Stimulated activated CD8-positive, alpha-beta memory T cell treated with anti-CD3 and anti-CD28 coated beads, Interleukin-2, amount 100 ng/mL, for 1 hour (primary cell): ENCODE results near the gene FOXN3.

Experiments
- DNase-seq, 2 donors: peaks; one replicate each; pipeline ENCODE4 v3.0.0-alpha.2; 2020; ENCODE audit warnings: low read depth in 2 of 2

FOXN3 gene

DNA sequence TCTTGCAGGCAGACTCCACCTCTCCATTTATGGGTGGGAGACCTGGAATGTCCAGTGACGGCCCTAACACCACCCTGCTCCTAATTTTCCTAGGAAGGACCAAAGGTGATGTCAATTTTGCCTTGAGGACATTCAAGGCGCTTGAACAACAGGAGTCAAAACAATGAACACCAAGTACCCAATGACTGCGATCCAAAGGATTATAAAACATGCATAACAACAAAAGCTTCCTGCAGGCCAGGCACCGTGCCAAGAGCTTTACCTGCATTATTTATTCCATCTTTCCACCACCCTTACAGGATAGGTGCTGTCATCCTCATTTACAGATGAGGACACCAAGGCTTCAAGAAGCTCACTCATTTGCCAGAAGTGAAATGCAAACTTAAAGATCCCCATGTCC is 15.2 kb upstream of the FOXN3 start:
- no peak for DNase-seq

DNA sequence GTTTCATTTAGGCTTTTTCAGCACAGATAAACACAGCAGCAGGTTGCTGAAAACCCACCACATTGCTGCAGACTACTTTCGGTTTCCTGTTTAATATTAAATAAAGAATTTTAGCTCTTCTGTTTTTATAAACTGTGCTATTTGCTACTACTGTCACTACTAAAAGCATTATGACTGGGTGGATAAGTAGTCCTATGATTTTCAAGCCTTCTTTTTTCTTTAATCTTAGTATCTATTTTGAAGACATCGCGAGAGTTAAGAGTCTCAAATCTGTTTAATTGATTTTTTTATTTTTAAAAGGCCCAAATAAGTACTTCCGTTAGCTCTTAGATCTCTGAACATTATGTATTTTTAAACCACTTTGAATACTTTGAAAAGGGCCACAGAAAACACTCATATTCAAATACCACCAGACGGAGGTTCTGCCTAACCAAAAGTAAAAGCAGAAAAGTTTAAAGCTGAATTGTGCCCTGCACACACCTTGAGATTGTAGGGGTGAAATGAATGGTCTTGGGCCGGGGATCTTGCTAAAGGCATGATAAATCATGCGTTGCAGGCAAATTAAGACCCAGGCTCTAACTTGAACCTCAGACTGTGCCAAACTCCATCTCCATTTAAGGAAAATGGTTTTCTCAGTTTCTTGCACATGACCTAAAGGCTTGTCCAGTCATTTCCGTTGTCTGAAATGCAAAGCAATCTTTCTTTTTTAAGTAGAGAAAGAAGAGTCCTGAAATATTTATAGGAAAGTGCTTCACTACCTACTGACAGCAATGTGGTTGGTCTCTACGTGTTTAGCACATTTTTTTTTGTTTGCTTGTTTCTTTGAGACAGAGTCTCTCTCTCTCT is 13.6 kb upstream of the FOXN3 start:
- no peak for DNase-seq

DNA sequence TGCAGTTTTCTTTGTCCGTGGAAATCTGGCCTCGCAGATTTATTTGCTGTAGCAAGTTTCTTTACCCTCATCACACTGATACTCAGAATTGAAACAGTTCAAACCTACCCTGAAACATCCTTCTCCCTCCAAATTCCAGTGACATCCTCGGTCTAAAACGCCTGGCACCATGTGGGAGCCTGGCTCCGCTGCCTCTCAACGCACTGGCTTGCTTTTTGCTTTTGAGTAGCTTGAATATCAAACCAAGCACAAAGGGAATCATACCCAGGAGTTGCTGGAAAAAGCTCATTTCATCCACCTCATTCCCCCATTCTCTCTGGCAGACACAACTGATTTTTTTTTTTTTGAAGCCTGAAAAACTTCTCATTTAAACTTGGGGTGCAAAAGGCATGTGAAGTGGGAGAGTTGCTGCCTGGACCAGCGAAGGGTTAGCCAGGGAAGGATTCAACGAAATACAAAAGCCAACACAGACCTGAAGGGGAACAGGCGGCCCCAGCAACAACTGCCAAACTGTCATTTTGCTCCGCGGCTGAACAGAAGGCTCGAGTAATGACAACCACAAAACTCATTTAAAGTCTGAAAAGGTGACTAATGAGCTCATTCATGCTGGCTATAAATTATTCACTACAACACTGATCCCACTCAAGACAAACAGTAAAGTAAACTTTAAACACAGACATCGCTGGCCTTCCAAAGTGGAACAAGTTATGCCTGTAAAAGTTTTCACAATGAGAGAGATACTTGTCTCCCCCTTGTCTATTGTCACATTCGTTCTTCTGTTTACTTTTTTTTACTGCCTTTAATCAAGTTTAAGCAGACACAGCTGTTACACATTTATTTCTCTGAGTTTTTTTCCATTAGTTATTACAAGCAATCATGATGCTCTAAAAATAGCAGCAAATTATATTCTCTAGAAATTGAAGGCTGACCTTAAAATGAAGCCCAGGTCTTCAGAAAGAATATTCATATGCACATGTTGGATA is 12.5 kb upstream of the FOXN3 start:
- DNase-seq = no peak

DNA sequence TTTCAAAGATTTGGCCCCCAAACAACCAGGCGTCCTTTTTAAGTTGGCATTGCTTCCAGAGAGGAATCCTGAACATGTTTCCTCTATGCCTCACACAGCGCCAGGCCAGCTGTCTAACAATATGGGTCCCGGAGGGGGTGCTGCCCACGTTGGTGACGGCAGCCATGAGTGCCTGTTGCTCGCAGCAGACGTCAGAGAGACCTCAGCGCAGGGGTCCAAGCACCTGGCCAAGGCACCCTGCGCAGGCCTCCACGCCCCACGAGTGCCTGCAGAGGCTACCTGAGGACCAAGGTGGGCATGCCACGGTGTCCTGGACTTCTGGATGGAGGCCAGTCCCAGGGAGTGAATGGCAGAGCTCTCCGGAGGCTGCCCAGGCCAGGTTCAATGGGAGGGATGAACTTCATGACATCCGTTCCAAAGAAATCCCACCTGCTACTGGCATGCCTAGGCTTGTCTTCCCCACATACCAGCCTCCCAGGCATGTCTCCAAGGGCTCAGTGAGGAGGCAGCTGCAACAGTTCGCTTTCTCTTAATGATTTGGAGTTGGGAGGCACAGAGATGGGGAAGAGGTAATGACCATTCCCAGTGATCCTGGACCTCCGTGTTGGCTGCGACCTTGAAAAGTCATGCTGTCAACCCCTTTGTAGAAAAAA is 11.6 kb upstream of the FOXN3 start:
- no peak for DNase-seq

DNA sequence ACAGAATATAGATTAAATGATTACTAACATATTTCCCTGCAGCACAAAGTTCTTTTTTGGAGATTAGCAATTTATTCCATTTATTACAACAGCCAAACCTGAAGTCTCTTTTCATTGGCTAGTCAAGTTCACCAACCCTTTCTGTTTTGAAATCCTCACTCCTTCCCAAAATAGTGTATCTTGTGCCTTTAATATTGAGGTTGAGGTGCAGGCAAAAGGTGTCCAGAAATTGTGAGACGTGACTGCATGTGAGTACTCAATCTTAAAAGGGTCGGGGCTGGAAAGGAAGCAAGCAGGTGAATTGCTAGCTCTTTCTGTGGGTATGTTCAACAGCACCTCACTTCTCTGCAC is 11.1 kb upstream of the FOXN3 start:
- no peak for DNase-seq

DNA sequence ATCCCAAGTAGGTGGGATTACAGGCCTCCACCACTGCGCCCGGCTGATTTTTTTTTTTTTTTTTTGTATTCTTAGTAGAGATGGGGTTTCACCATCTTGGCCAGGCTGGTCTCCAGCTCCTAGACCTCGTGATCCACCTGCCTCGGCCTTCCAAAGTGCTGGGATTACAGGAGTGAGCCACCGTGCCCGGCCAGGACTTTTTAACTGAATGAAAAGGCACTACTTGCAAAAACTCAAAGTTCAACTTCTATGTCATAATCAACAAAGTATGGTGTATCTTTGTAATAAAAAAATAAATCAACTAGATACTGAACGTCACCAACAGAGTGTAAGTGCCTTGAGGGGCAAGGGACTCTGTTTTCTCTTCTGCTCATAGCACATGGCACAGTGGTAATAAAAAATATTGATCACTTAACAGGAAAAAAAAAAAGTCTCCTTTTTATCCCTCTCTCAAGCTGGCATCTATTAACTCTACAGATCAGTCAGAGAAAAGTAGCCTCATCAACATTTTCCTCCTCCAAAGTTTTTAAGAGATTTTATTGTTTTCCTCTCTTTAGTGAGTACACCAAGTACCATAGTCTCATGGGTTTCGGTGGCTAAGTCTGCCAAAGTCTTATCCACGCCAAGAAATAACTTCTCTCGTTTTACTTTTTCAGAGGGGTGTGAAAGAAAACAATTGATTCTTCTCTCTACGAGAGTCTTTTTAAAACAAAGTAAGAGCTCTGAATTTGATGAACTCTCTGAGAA is 10.6 kb upstream of the FOXN3 start:
- no peak for DNase-seq

DNA sequence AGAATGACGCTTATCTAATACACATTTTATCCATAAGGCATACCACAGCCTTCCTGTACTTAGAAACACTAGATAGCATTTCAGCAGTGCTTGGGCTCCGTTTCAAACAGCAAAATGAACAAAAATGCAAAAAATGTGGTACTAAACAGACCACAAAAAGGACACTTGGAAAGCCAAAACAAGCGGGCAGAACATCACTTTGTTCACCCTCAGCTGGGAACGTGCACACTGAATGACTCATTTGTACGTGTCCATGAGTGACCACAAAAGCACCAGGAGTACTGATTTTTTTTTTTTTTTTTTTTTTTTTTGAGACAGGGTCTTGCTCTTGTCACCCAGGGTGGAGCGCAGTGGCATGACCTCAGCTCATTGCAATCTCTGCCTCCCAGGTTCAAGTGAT is 8.9 kb upstream of the FOXN3 start:
- no peak for DNase-seq

DNA sequence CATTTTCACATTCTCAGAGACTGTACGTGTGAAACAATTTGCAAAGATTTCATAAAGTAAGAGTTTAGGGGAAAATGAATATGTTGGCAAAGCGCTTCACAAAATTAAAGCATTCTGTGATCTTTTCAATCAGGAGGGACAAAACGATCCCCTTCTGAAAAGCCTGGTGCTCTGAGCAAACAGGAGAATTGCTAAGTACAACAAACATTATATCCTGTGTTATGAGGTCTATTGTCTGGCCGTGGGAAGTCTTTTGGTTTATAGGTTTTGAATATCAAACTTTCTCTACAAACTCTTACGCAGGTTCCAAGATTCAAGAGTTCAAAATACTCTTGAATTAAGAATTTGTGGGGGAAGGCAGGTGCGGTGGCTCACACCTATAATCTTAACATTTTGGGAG is 7.2 kb upstream of the FOXN3 start:
- DNase-seq = no peak

DNA sequence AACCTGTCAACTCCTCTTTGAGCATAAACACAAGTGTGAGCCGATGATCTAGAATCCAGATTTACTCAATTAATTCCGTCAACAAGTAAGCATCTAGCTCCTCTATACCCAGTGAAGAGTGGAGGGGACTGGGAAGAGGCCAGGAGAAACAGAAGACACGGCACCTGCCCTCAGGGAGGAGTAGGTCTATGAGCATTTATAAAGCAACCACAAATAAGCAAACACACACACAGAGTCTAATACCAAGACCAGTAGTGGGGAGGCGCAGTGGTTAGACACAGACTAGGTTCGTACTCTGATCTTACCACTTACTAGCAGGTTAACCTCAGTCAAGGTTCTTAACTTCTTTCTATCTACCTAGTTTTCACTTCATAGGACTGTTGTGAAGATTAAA is 5.9 kb upstream of the FOXN3 start:
- no peak for DNase-seq

- no peak for DNase-seq
Observed at GRCh38 chr14:89422181-89422951, 5.3 kb upstream of the FOXN3 start.

DNA sequence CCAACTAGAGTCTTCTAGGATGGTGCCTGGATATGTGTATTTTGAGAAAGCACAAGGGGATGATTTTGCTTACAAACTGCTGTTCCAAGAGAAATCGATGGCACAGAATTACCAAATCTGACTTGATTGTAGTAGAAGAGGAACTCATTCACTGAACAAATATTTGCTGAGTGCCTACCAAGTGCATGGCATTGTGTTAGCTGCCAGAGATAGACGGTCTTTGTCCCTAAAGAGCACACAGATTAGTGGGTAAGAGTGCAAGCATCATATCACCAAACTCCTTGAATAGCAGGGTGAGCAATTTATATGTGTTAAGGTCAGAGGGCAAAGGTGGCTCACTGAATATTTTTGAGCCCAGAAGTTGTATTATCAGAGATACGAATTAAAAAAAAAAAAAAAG is 3.5 kb upstream of the FOXN3 start:
- no peak for DNase-seq

- DNase-seq = no peak
Observed at GRCh38 chr14:89419973-89420482, 3.0 kb upstream of the FOXN3 start.

- no peak for DNase-seq
Observed at GRCh38 chr14:89418976-89419375, 1.9 kb upstream of the FOXN3 start.

- no peak for DNase-seq
Observed at GRCh38 chr14:89418452-89418851, 1.4 kb upstream of the FOXN3 start.

DNA sequence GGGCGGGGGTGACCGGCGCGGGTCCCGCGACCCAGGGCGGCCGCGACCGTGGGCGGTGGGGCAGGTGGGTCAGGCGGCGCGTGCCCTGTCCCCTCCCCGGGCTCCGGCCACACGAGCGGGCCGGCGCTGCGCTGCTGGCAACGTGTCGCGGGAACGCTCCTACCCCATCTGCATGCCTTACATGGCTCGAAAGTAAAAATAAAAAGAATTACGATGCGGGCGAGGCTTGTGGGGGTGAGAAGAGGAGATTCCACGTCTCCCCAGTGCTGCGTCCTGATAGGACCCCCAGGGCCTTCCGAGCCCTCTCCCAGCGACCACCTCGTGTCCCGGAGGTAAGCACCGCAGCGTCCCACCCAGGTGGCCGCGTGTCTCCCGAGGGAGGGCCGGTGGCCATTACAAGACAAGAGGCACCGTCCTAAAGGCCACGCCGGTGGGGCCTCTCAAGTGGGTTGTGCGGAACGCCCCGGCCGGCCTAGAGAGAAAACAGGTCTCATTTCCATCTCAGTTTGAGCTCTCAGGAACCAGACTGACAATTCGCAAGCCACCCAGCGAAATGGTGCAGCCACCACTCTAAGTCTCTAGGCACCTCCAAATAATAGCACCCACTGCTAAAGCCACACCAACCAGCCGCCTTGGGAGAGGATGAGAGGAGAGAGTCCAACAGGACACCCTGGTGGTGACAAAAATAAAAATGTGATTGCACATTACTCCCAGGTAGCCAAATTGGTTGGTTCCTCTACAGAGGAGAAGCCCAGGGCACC is 612 bp upstream of the FOXN3 start:
- peak in 1 of 2 donors; percentile 21 for DNase-seq

DNA sequence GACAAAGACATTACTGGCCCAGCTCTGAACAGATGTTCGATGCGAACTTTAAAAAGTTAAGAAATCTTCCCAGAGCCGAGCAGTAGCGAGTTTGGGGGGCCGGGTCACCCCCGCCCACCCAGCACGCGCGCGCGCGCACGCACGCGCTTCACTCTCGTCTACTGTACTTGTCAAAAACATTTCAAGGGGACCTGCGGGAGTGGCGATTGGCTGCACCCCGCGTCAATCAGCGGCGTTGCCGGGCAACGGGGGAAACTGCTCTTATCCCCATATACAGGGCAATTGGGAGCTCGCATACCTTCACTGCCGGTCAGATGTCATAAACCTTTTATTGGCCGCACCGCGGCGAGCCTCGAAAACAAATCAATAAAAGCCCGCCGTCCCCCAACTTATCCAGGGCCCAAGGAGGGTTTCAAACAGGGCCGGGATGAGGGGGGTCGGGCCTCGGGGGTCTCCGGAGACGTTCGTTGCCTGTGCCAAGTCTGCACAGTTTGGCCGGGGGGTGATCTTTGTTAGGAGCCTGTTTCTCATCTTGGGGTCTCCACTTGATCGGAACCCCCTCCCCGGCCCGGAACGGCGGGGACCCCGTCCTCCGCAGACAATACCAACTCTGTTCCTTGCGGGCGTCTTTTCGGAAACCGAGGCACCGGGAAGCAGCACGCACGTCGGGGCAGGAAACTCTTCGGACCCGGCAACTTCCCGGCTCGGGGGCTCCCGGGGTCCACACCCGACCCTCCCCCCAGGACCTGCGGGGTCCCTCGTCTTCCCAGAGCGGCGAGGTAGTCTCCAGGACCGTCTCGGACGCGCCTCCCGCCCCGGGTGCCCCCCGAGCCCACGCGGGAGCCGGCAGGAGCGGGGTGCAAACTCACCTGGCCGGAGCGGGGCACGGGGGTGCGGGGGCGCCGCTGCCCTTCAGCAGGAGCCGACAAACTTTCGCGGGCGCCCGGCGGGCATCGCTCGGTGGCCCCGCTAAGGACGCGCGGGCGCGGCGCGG is 734 bp downstream of the FOXN3 start:
- DNase-seq = peak; percentile 98 to 100

DNA sequence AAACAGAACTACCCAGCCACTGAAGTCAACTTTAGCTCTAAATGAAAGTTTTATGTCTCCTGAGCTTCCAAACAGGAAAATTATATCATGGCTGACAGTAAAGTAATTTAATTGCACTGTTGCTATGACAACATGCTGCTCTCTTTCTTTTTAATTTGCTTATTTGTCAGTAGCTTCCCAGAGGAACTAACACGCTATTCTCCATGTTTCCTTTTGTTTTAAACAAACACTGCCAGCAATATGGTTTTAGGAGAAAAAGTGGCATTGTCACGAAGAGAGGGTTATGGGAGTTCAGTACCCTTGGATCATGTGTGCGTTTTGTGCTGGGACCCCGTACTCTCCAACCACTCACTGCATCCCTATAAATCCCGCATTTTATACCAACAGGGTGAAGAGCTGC is 1.9 kb downstream of the FOXN3 start:
- DNase-seq = no peak

DNA sequence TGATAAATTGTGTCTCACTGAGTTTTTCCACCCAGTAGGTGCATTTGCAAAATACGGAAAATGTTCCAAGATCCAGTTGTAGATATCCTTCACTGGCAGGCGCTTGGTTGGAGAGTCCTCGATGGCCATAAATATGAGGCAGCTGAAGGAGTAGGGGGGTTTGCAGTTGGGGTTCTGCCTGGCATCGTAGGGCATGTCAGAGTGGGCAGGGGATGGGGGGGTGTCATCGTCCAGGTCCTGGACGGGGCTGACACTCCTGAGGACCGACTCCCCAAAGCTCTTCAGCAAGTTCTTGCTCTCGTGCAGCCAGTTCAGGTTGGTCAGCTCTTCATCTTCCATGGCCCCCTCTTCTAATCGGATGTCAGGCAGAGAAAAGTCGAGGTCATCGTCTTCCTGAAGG is 5.1 kb downstream of the FOXN3 start:
- DNase-seq = no peak

DNA sequence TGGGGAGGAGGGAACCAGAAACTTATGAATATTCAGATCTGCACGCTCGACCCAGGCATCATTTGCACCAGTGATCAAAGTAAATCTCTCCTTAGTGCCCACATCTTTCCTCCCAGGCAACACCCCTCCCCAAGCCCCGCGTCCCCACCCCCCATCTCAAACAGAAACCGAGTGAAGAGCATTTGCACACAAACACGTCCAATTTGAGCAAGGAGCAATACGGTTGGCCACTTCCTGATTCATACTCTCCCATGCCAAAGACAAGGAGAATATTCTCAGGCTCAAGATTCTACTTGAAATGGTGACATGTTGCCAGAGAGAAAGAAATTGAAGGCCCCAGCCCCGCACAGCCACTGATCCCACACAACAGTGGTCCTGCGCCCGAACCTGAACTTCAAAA is 7.1 kb downstream of the FOXN3 start:
- DNase-seq = no peak
